Measurements from ENCODE around the gene ZSWIM2. TPM values are rescaled to one million over a fixed set of nuclear protein-coding genes. Genes with fewer than 3 reads are reported as not detected.

Gene ZSWIM2
- total RNA-seq, 2 experiments from 2014 or later, result not detected

- POLR2A ChIA-PET, result no interaction called here
- no peaks in the 10 kb centered on the region for H3K4me1 Mint-ChIP-seq (ENCODE audit: low read depth)
- intact Hi-C loops (cut with micrococcal nuclease), result no loop called here
These were observed 34.7 kb upstream of the ZSWIM2 start for GRCh38 chr2:186883666-186884065.

GRCh38 chr2:186882511-186883071, 33.6 kb upstream of the ZSWIM2 start:
- DNase-seq, result no peak
- H3K27ac Mint-ChIP-seq, result no peak overlapping the region
- POLR2A ChIA-PET, result no interaction called here
- no peaks in the 10 kb centered on the region for H3K4me1 Mint-ChIP-seq (ENCODE audit: low read depth)
- CTCF ChIA-PET, result no interaction called here
- H3K27me3 Mint-ChIP-seq, result no peaks in the 10 kb centered on the region
- intact Hi-C loops (cut with micrococcal nuclease), result no loop called here
- ATAC-seq, result no peak
- TF ChIP-seq CTCF (IDR thresholded peaks at IDR 0.05), result no peak
- peaks cover 10% of the 10 kb centered on the region for H3K9me3 Mint-ChIP-seq
- no peak overlapping the region for H3K4me3 Mint-ChIP-seq
- H3K36me3 Mint-ChIP-seq (ENCODE audit: low read depth), result no peaks in the 10 kb centered on the region

More at GRCh38 chr2:186883666-186884065, 34.7 kb upstream of the ZSWIM2 start:
- CTCF ChIA-PET, result no interaction called here
- DNase-seq (no peak), ATAC-seq (no peak)
- Mint-ChIP-seq H3K27me3 (no peaks in the 10 kb centered on the region), H3K36me3 (ENCODE audit: low read depth) (no peaks in the 10 kb centered on the region), H3K9me3 (peaks cover 10% of the 10 kb centered on the region), H3K4me3 (no peak overlapping the region), H3K27ac (no peak overlapping the region)
- no peak for TF ChIP-seq CTCF (IDR thresholded peaks at IDR 0.05)

GRCh38 chr2:186881660-186882059, 32.7 kb upstream of the ZSWIM2 start:
- H3K36me3 Mint-ChIP-seq (ENCODE audit: low read depth), result no peaks in the 10 kb centered on the region
- no peak for ATAC-seq
- no peak overlapping the region for H3K4me3 Mint-ChIP-seq
- no peaks in the 10 kb centered on the region for H3K27me3 Mint-ChIP-seq
- CTCF ChIA-PET, result no interaction called here
- H3K9me3 Mint-ChIP-seq, result peaks cover 10% of the 10 kb centered on the region
- H3K27ac Mint-ChIP-seq, result no peak overlapping the region
- DNase-seq, result no peak
- intact Hi-C loops (cut with micrococcal nuclease), result no loop called here
- POLR2A ChIA-PET, result no interaction called here
- TF ChIP-seq CTCF (IDR thresholded peaks at IDR 0.05), result no peak
- no peaks in the 10 kb centered on the region for H3K4me1 Mint-ChIP-seq (ENCODE audit: low read depth)

GRCh38 chr2:186879312-186879711, 30.3 kb upstream of the ZSWIM2 start:
- Mint-ChIP-seq H3K27ac (no peak overlapping the region), H3K27me3 (no peaks in the 10 kb centered on the region), H3K36me3 (ENCODE audit: low read depth) (no peaks in the 10 kb centered on the region), H3K4me1 (ENCODE audit: low read depth) (no peaks in the 10 kb centered on the region), H3K9me3 (peaks cover 12% of the 10 kb centered on the region), H3K4me3 (no peak overlapping the region)
- DNase-seq (no peak), ATAC-seq (no peak)
- ChIA-PET CTCF (no interaction called here), POLR2A (no interaction called here)
- intact Hi-C loops (cut with micrococcal nuclease), result no loop called here
- TF ChIP-seq CTCF (IDR thresholded peaks at IDR 0.05), result no peak

GRCh38 chr2:186874713-186875112, 25.7 kb upstream of the ZSWIM2 start:
- Mint-ChIP-seq H3K27me3 (no peaks in the 10 kb centered on the region), H3K4me1 (ENCODE audit: low read depth) (no peaks in the 10 kb centered on the region), H3K9me3 (peaks cover 2% of the 10 kb centered on the region), H3K36me3 (ENCODE audit: low read depth) (no peaks in the 10 kb centered on the region), H3K4me3 (no peak overlapping the region), H3K27ac (no peak overlapping the region)
- ChIA-PET POLR2A (no interaction called here), CTCF (no interaction called here)
- intact Hi-C loops (cut with micrococcal nuclease), result no loop called here
- DNase-seq (no peak), ATAC-seq (no peak)
- no peak for TF ChIP-seq CTCF (IDR thresholded peaks at IDR 0.05)

Data from activated CD8-positive, alpha-beta T cell treated with anti-CD3 and anti-CD28 coated beads for 36 hours (primary cell).